ENCODE results near the gene PRPF8. TPM values are rescaled to one million over a fixed set of nuclear protein-coding genes. Genes with fewer than 3 reads are reported as not detected.
A peak's percentile ranks its signal among the peaks of the same experiment; 100 is the strongest.

Gene PRPF8
- total and polyA plus RNA-seq, 8 donors = 33.6 to 252 (median 147) TPM

DNA sequence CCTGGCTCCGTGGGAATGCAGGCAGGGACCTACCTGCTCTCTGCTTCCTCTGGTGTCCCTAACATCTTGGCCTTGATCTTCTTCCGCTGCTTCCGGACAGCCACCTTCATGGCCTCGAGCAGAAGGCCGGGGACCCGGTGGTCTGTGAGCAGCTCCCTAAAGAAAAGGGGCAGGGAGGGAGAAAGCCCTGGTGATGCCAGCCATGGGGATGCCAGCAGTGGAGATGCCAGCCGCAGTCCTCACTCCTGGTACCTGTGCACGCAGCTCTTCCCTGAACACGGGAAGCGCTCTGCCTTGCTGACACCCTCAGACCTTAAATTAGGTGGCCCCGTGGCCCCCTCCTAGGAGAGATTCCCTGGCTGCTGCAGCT, 36.9 kb downstream of the PRPF8 start:
- intact Hi-C loops (cut with DNase I; ENCODE audit: low total_unique reads) = no loop called here
- Histone ChIP-seq H3K27me3 (no peaks in the 10 kb centered on the region), H3K36me3 (peaks cover 26 to 30% (median 27%) of the 10 kb centered on the region in 4 donors), H3K9me3 (no peaks in the 10 kb centered on the region), H3K27ac (peak overlapping the region in 4 of 5 donors; percentile 83 to 98 (median 96)), H3K4me3 (peak overlapping the region; percentile 60 to 79 (median 64)), H3K4me1 (peaks cover 47 to 83% (median 69%) of the 10 kb centered on the region in 4 donors)
- DNase-seq = no peak
- TF ChIP-seq, protein P1, sequence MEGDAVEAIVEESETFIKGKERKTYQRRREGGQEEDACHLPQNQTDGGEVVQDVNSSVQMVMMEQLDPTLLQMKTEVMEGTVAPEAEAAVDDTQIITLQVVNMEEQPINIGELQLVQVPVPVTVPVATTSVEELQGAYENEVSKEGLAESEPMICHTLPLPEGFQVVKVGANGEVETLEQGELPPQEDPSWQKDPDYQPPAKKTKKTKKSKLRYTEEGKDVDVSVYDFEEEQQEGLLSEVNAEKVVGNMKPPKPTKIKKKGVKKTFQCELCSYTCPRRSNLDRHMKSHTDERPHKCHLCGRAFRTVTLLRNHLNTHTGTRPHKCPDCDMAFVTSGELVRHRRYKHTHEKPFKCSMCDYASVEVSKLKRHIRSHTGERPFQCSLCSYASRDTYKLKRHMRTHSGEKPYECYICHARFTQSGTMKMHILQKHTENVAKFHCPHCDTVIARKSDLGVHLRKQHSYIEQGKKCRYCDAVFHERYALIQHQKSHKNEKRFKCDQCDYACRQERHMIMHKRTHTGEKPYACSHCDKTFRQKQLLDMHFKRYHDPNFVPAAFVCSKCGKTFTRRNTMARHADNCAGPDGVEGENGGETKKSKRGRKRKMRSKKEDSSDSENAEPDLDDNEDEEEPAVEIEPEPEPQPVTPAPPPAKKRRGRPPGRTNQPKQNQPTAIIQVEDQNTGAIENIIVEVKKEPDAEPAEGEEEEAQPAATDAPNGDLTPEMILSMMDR (IDR thresholded peaks at IDR 0.05) = no peak
- TF ChIP-seq POLR2A (IDR thresholded peaks at IDR 0.05) = no peak
- TF ChIP-seq EP300 (IDR thresholded peaks at IDR 0.05) = no peak
- TF ChIP-seq POLR2AphosphoS5 (IDR thresholded peaks at IDR 0.05) = no peak
- 66 to 80% (median 78%) methylated on average over 9 to 11 of the region's 11 CpGs for WGBS, 5 donors

DNA sequence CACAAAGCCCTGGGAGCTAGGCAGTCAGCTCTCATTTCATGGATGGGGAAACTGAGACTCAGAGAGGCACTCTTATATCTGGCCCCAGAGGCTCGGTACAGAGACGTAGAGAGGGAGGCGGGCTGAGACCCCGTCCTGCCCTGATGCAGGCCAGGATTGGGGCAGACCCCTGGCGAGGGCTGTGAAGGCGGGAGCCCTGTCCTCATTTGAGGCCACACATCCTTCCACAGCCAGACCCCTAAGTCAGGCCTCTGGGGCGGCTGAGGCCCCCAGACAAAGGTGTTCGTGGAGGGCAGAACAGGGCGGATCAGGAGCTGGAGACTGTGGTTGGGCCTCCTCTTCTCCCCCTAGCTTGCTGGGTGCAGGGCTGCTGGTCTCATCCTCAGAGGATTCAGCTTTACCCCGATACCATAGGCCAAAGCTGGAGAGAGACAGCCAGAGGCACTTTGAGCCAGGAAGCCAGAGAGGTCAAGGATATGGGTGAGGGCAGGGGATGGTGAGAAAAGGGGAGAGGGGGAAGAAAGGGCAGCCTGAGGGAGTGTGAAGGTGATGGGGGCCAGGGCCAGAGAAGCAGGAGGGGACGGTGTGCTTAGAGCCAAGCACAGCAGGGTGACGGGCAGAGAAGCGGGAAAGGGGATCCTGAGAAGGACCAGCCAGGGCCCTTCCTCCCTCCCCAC, 38.3 kb downstream of the PRPF8 start:
- Histone ChIP-seq H3K4me1 (peaks cover 44 to 74% (median 65%) of the 10 kb centered on the region in 4 donors), H3K27ac (peak overlapping the region in 3 of 5 donors; percentile 68 to 82 (median 71)), H3K36me3 (peaks cover 11 to 15% (median 12%) of the 10 kb centered on the region in 4 donors), H3K4me3 (peak overlapping the region in 1 of 4 donors; percentile 60), H3K27me3 (no peaks in the 10 kb centered on the region), H3K9me3 (no peaks in the 10 kb centered on the region)
- WGBS, 5 donors = 83 to 96% (median 90%) methylated on average over 11 to 13 of the region's 13 CpGs
- DNase-seq = no peak
- TF ChIP-seq POLR2A (IDR thresholded peaks at IDR 0.05) = no peak
- no peak for TF ChIP-seq POLR2AphosphoS5 (IDR thresholded peaks at IDR 0.05)
- TF ChIP-seq, protein P1 (IDR thresholded peaks at IDR 0.05) = no peak
- TF ChIP-seq EP300 (IDR thresholded peaks at IDR 0.05) = no peak
- intact Hi-C loops (cut with DNase I; ENCODE audit: low total_unique reads) = no loop called here

DNA sequence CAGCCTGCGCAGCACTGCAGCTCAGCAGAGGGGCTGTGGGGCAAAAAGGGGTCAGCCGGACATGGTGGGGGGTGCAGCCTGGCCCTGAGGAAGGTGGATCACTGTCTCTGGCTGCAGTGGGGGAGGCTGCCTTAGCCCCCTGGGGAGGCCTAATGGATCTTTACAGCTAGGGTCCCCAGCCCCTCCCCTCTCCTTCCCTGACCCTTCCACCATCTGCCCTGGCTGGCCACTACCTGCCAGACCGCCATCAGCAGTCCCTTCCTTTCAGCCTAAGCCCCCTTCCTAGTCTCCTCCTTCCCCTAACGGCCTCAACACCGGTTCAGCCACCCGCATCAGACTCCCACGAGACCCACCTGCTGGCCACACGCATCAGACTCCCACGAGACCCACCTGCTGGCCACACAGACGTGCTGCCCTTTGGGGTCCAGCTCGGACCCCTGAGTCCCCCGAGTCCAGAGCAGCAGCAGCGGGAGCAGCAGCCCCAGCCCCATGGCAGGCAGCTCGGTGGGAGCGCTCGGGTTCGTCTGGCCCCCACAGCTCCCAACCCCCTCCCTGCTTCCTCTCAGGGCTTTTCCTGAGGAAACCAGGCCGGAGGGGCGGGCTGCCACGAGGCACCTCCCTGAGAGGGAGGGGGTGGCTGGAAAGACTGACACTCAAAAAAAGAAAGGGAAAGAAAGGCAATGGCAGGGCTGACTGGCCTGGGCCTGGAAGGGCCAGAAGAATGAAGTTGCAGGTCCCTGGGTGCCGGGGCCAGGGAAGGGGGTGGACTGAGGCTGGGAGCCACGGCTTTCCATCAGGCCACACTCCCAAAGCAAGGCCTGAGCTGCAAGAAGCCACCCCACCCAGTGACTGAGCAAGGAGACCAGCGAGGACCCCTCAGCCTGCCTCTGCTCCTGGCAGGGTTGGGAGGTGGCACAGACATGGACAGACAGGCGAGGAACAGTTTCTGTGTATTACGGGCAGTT, 39.2 kb downstream of the PRPF8 start, which contains the start of gene SCARF1:
SCARF1 (minus strand) TSS at position 526 of the 965 bp plus-strand sequence; CDS start at position 491, 35 bp downstream.
- H3K4me3 ChIP-seq = peak within 1 kb of the TSS; percentile 20 to 60 (median 36)
- no peaks in the 10 kb centered on the region for H3K27me3 ChIP-seq
- 70 to 88% (median 80%) methylated on average over 21 to 25 of the region's 25 CpGs for WGBS, 5 donors
- H3K9me3 ChIP-seq = no peaks in the 10 kb centered on the region
- H3K27ac ChIP-seq = peak within 1 kb of the TSS; percentile 48 to 82 (median 68)
- peaks cover 35 to 65% (median 62%) of the 10 kb centered on the region in 4 donors for H3K4me1 ChIP-seq
- DNase-seq = peak in 1 of 2 donors; percentile 70
- H3K36me3 ChIP-seq = peaks cover 3 to 7% (median 5%) of the 10 kb centered on the region in 4 donors
- TF ChIP-seq POLR2AphosphoS5 (IDR thresholded peaks at IDR 0.05) = peak in 2 of 3 donors; percentile 11 to 17
- TF ChIP-seq, protein P1 (IDR thresholded peaks at IDR 0.05) = no peak
- intact Hi-C loops (cut with DNase I; ENCODE audit: low total_unique reads) = no loop called here
